HEK293 (cell line): ENCODE results near the gene S100G.
A peak's percentile ranks its signal among the peaks of the same experiment; 100 is the strongest.

ENCODE experiments used
- CTCF ChIA-PET: fragments of 350-600 bp; formaldehyde crosslinking; extraction: SDS; loops from one replicate; lab custom pipeline; 2021; ENCODE audit warnings: antibody characterized with exemption; lab: Yijun Ruan, JAX
- POLR2A ChIA-PET: fragments of 300-600 bp; formaldehyde crosslinking; extraction: SDS; loops from one replicate; lab custom pipeline; 2020; ENCODE audit warnings: antibody characterized with exemption, inconsistent platforms; lab: Yijun Ruan, JAX
- H3K27ac ChIP-seq: fragments of 200-500 bp; sonication (Bioruptor generic); 2 replicates; pipeline ENCODE4 v1.5.1; 2014; ENCODE audit warnings: low read depth, low read length, control low read depth, inconsistent platforms; ENCODE audit errors: extremely low read depth
- H3K36me3 ChIP-seq, 2 experiments: fragments of 200-500 bp in 1 of 2; sonication (Bioruptor generic) in 1 of 2; 1 replicate in 1 of 2; 2 replicates in 1 of 2; pipeline ENCODE4 v1.5.1; 2014 to 2017; ENCODE audit warnings: inconsistent platforms in 2 of 2, low read length in 2 of 2; ENCODE audit not compliant: control insufficient read depth in 2 of 2, insufficient read depth in 1 of 2
- H3K4me1 ChIP-seq: fragments of 200-500 bp; sonication (Bioruptor generic); 2 replicates; pipeline ENCODE4 v1.5.1; 2014; ENCODE audit warnings: mild to moderate bottlenecking, low read length, inconsistent platforms; ENCODE audit not compliant: control insufficient read depth, insufficient read depth
- H3K4me3 ChIP-seq: 2 replicates; pipeline ENCODE4 v1.5.1; 2011; ENCODE audit warnings: low read depth, mild to moderate bottlenecking, control low read depth, low read length, moderate library complexity
- H3K9me3 ChIP-seq: fragments of 200-500 bp; sonication (Bioruptor generic); 2 replicates; pipeline ENCODE4 v1.5.1; 2014; ENCODE audit warnings: low read depth, low read length, inconsistent platforms; ENCODE audit not compliant: control insufficient read depth, insufficient read depth
- GLI2 ChIP-seq: fragments of 450-650 bp; formaldehyde crosslinking; IDR thresholded peaks from 2 replicates; pipeline ENCODE4; 2017; ENCODE audit warnings: missing biosample characterization, missing genetic modification characterization, low read depth, borderline replicate concordance
- PRDM1 ChIP-seq: fragments of 450-650 bp; formaldehyde crosslinking; IDR thresholded peaks from 2 replicates; pipeline ENCODE4; 2016; ENCODE audit warnings: missing biosample characterization, missing genetic modification characterization
- YY2 ChIP-seq: fragments of 450-650 bp; formaldehyde crosslinking; IDR thresholded peaks from 2 replicates; pipeline ENCODE4 v1.5.1; 2016; ENCODE audit warnings: missing biosample characterization, missing genetic modification characterization
- ZBTB10 ChIP-seq: fragments of 450-650 bp; formaldehyde crosslinking; IDR thresholded peaks from 2 replicates; pipeline ENCODE4 v1.5.1; 2016; ENCODE audit warnings: missing biosample characterization, missing genetic modification characterization
- ZFP3 ChIP-seq: fragments of 450-650 bp; formaldehyde crosslinking; IDR thresholded peaks from 2 replicates; pipeline ENCODE4 v1.5.1; 2016; ENCODE audit warnings: low read depth, missing biosample characterization, missing genetic modification characterization
- ZNF121 ChIP-seq: fragments of 450-650 bp; formaldehyde crosslinking; IDR thresholded peaks from 2 replicates; pipeline ENCODE4 v1.5.1; 2016; ENCODE audit warnings: missing biosample characterization, missing genetic modification characterization
- ZNF146 ChIP-seq: fragments of 450-650 bp; formaldehyde crosslinking; IDR thresholded peaks from 2 replicates; pipeline ENCODE4 v1.5.1; 2016; ENCODE audit warnings: missing biosample characterization, missing genetic modification characterization
- ZNF280C ChIP-seq: fragments of 450-650 bp; formaldehyde crosslinking; IDR thresholded peaks from 2 replicates; pipeline ENCODE4 v1.5.1; 2016; ENCODE audit warnings: missing biosample characterization, missing genetic modification characterization
- ZNF416 ChIP-seq: fragments of 450-650 bp; formaldehyde crosslinking; IDR thresholded peaks from 2 replicates; pipeline ENCODE4 v1.5.1; 2016; ENCODE audit warnings: missing biosample characterization, missing genetic modification characterization
- ZNF529 ChIP-seq: fragments of 450-650 bp; formaldehyde crosslinking; IDR thresholded peaks from 2 replicates; pipeline ENCODE4 v1.5.1; 2017; ENCODE audit warnings: missing genetic modification characterization, missing biosample characterization; ENCODE audit not compliant: insufficient replicate concordance
- ZNF654 ChIP-seq: fragments of 450-650 bp; formaldehyde crosslinking; IDR thresholded peaks from 2 replicates; pipeline ENCODE4 v1.5.1; 2016; ENCODE audit warnings: low read depth, missing biosample characterization, missing genetic modification characterization
- ZNF660 ChIP-seq: fragments of 450-650 bp; IDR thresholded peaks from 2 replicates; pipeline ENCODE4 v1.5.1; 2018; ENCODE audit warnings: missing biosample characterization, mild to moderate bottlenecking, missing genetic modification characterization
- ZNF707 ChIP-seq: fragments of 450-650 bp; formaldehyde crosslinking; IDR thresholded peaks from 2 replicates; pipeline ENCODE4 v1.5.1; 2016; ENCODE audit warnings: missing biosample characterization, missing genetic modification characterization
- ZNF768 ChIP-seq: fragments of 450-650 bp; formaldehyde crosslinking; IDR thresholded peaks from 2 replicates; pipeline ENCODE4 v1.5.1; 2018; ENCODE audit warnings: missing biosample characterization, mild to moderate bottlenecking, missing genetic modification characterization
- ZNF777 ChIP-seq: fragments of 450-650 bp; formaldehyde crosslinking; IDR thresholded peaks from 2 replicates; pipeline ENCODE4 v1.5.1; 2017; ENCODE audit warnings: missing biosample characterization, missing genetic modification characterization, borderline replicate concordance
- ZNF830 ChIP-seq: fragments of 450-650 bp; IDR thresholded peaks from 2 replicates; pipeline ENCODE4 v1.5.0; 2018; ENCODE audit warnings: missing biosample characterization, missing genetic modification characterization, low read depth, mild to moderate bottlenecking, moderate library complexity

Gene S100G

GRCh38 chrX:16671005-16671404, 21.0 kb downstream of the S100G start:
- H3K4me3 ChIP-seq: no peak overlapping the region
- H3K36me3 ChIP-seq: peaks cover 3 to 39% of the 10 kb centered on the region in 2 experiments; a peak in 2 of 3 replicates
- H3K27ac ChIP-seq: no peak overlapping the region
- POLR2A ChIA-PET: no interaction called here
- H3K9me3 ChIP-seq: no peaks in the 10 kb centered on the region
- no peaks in the 10 kb centered on the region for H3K4me1 ChIP-seq
- CTCF ChIA-PET: interaction anchor here (0.6 to 2.2 kb wide), 4 partner anchors 134 to 924 kb away, joined by 3 to 11 read pairs (median 4); partner anchors contain the start of gene GRPR
- TF ChIP-seq ZBTB10 (tag by site-specific recombination): no peak
- no peak for TF ChIP-seq ZNF146 (tag by site-specific recombination)
- TF ChIP-seq GLI2 (tag by site-specific recombination): no peak
- TF ChIP-seq ZNF416 (tag by site-specific recombination): no peak
- TF ChIP-seq ZNF707 (tag by site-specific recombination): no peak
- no peak for TF ChIP-seq ZNF529 (tag by site-specific recombination)
- no peak for TF ChIP-seq YY2 (tag by site-specific recombination)
- TF ChIP-seq ZFP3 (tag by site-specific recombination): no peak
- no peak for TF ChIP-seq ZNF280C (tag by site-specific recombination)
- TF ChIP-seq ZNF830: no peak
- TF ChIP-seq ZNF654: peak; percentile 54
- no peak for TF ChIP-seq ZNF660 (tag by site-specific recombination)
- 0 out of 2 replicates have a peak, but pooled peaks have one; percentile 43 for TF ChIP-seq PRDM1 (tag by site-specific recombination)

- no peak overlapping the region for H3K4me3 ChIP-seq
- no peaks in the 10 kb centered on the region for H3K9me3 ChIP-seq
- CTCF ChIA-PET: no interaction called here
- POLR2A ChIA-PET: no interaction called here
- no peaks in the 10 kb centered on the region for H3K4me1 ChIP-seq
- TF ChIP-seq ZNF777 (tag by site-specific recombination): no peak
- no peak for TF ChIP-seq ZNF416 (tag by site-specific recombination)
- no peak overlapping the region for H3K27ac ChIP-seq
- peaks cover 20 to 49% of the 10 kb centered on the region in 2 experiments; a peak in 2 of 3 replicates for H3K36me3 ChIP-seq
These were observed 28.7 kb downstream of the S100G start for GRCh38 chrX:16678689-16679088.

- ChIA-PET POLR2A (no interaction called here), CTCF (interaction anchor here (0.5 to 3.1 kb wide), 3 partner anchors 13 to 248 kb away, joined by 3 to 12 read pairs (median 3); no protein-coding TSS in a partner anchor)
- H3K36me3 ChIP-seq: peaks cover 24 to 51% of the 10 kb centered on the region in 2 experiments; a peak in 2 of 3 replicates
- H3K9me3 ChIP-seq: no peaks in the 10 kb centered on the region
- H3K4me1 ChIP-seq: no peaks in the 10 kb centered on the region
- no peak overlapping the region for H3K27ac ChIP-seq
- H3K4me3 ChIP-seq: no peak overlapping the region
- TF ChIP-seq ZNF121 (peak; percentile 73; the same call in 1 of the 2 replicates), ZNF768 (tag by site-specific recombination) (no peak)
These were observed 33.2 kb downstream of the S100G start for GRCh38 chrX:16683007-16683664.
